IgD-negative memory B cell (primary cell): Measurements from ENCODE around the gene HLA-DQA2. TPM values are rescaled to one million over a fixed set of nuclear protein-coding genes. Genes with fewer than 3 reads are reported as not detected.
"Not testable (repeated sequence)": the region's sequence is repeated elsewhere in the genome, so short reads cannot be mapped to it uniquely, and the experiment has no call there.

Source experiments
- H3K27ac Mint-ChIP-seq, 3 donors: one replicate each; pipeline ENCODE4 v1.8.0; 2020 to 2022; ENCODE audit warnings: mild to moderate bottlenecking in 3 of 3, mixed read lengths in 3 of 3, moderate library complexity in 1 of 3
- H3K27me3 Mint-ChIP-seq: one replicate; pipeline ENCODE4 v1.8.0; 2021; ENCODE audit warnings: mixed read lengths
- H3K36me3 Mint-ChIP-seq: one replicate; pipeline ENCODE4 v1.8.0; 2020; ENCODE audit warnings: mild to moderate bottlenecking, mixed read lengths
- H3K4me1 Mint-ChIP-seq, 3 donors: one replicate each; pipeline ENCODE4 v1.8.0; 2020 to 2022; ENCODE audit warnings: mixed read lengths in 3 of 3, mild to moderate bottlenecking in 1 of 3
- H3K4me3 Mint-ChIP-seq, 4 donors: one replicate each; pipeline ENCODE4 v1.8.0; 2020 to 2022; ENCODE audit warnings: mild to moderate bottlenecking in 4 of 4, mixed read lengths in 4 of 4, moderate library complexity in 3 of 4
- H3K9me3 Mint-ChIP-seq, 3 donors: one replicate each; pipeline ENCODE4 v1.8.0; 2020 to 2021; ENCODE audit warnings: mixed read lengths in 3 of 3, mild to moderate bottlenecking in 1 of 3
- polyA plus RNA-seq: library from polyadenylated mRNA; unstranded; fragments of 300-500 nt; fragmentation: Illumina TruSeq; gene quantifications from one replicate; pipeline ENCODE4 v1.2.3, GENCODE V29; 2021

Gene HLA-DQA2
- polyA plus RNA-seq, 1 donor from 2014 or later, result 167 TPM

GRCh38 chr6:32759669-32760068 is 18.5 kb downstream of the HLA-DQA2 start:
- peaks cover 0 to 1% (median 0%) of the 10 kb centered on the region in 3 donors for H3K4me1 Mint-ChIP-seq
- peaks cover 11% of the 10 kb centered on the region for H3K27me3 Mint-ChIP-seq
- no peak overlapping the region for H3K4me3 Mint-ChIP-seq
- no peak overlapping the region for H3K27ac Mint-ChIP-seq
- H3K9me3 Mint-ChIP-seq, result no peaks in the 10 kb centered on the region
- peaks cover 5% of the 10 kb centered on the region for H3K36me3 Mint-ChIP-seq

- Mint-ChIP-seq H3K4me1 (peaks cover 0 to 1% (median 0%) of the 10 kb centered on the region in 3 donors), H3K27ac (peak overlapping the region in 2 of 3 donors; percentile 59 to 66), H3K4me3 (peak overlapping the region; percentile 68 to 90 (median 78)), H3K36me3 (peaks cover 5% of the 10 kb centered on the region), H3K27me3 (peaks cover 4% of the 10 kb centered on the region), H3K9me3 (no peaks in the 10 kb centered on the region)
These were observed 19.9 kb downstream of the HLA-DQA2 start for GRCh38 chr6:32761072-32761471.

- Mint-ChIP-seq H3K36me3 (peaks cover 5% of the 10 kb centered on the region), H3K9me3 (no peaks in the 10 kb centered on the region), H3K4me1 (peaks cover 0 to 1% (median 0%) of the 10 kb centered on the region in 3 donors), H3K27me3 (peaks cover 4% of the 10 kb centered on the region), H3K27ac (peak overlapping the region in 1 of 3 donors; percentile 55), H3K4me3 (peak overlapping the region in 2 of 4 donors; percentile 25 to 79)
These were observed 20.4 kb downstream of the HLA-DQA2 start for GRCh38 chr6:32761548-32761947.

DNA sequence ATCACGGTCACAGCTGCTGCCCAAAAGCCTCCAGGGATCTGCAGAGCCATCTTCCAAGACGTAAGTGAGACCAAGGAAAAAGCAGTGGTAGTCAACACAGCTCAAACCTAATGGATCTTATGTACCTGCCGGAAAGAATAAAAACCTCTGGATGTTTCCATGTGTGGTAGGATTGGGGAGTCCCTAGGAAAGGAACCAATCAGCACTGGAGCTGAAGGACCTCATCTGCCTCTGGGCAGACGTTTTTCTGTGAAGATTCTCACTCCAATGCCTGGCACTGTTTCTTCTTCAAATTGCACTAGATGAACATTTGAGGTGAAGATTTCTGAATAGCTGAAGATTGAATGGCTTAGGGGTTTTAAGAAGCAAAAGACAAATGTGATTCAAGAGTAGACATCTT is 22.2 kb downstream of the HLA-DQA2 start, which contains the start of gene HLA-DQB2:
TSS of gene HLA-DQB2 (minus strand) at position 112 of the 400 bp plus-strand sequence. CDS start at position 50, 62 bp downstream.
- Mint-ChIP-seq H3K36me3 (peaks cover 2% of the 10 kb centered on the region), H3K27me3 (peaks cover 11% of the 10 kb centered on the region), H3K27ac (no peak within 1 kb of the TSS)

DNA sequence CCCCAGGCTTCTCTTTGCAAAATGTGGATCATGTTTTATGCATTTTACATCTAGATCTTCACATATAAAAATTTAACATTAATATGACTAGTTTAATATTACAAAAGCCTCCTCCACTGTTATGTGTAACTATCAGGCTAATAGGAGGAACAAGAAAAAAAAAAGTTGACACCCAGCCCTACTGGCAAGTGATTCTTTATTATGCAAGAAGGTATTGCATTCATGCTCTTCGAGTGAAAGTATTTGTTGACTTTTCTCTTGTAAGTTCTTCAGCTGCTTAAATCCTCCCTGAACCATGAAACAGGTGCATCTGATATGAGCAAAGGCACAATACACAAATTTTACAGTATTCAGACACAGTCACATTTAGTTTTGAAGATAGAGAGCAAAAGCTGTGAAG is 22.9 kb downstream of the HLA-DQA2 start:
- H3K36me3 Mint-ChIP-seq, result peaks cover 2% of the 10 kb centered on the region
- no peak overlapping the region for H3K4me3 Mint-ChIP-seq
- no peaks in the 10 kb centered on the region for H3K9me3 Mint-ChIP-seq
- no peaks in the 10 kb centered on the region for H3K4me1 Mint-ChIP-seq
- H3K27me3 Mint-ChIP-seq, result peaks cover 13% of the 10 kb centered on the region
- H3K27ac Mint-ChIP-seq, result no peak overlapping the region

More for the DNA sequence above, 22.2 kb downstream of the HLA-DQA2 start, which contains the start of gene HLA-DQB2:
- H3K9me3 Mint-ChIP-seq, result no peaks in the 10 kb centered on the region
- no peaks in the 10 kb centered on the region for H3K4me1 Mint-ChIP-seq
- peak within 1 kb of the TSS in 1 of 4 donors; percentile 44 for H3K4me3 Mint-ChIP-seq

DNA sequence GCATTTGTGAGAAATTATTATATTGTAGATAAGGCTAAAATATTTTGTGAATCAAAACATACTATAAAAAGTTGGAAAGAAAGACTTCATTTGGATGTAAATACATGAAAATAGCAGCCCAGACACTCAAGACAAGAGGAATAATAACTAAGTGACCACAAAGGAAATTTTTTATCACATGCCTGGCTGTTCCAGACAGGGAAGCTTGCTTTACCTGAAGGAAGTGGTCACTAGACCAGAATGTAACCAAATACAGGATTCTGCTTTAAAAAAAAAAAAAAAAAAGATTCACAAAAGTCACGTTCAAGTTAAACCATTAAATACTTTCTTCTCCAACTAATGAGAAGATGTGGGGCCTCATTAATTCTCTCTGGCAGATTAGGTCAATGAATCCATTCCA is 31.5 kb downstream of the HLA-DQA2 start:
- Mint-ChIP-seq H3K27ac (no peak overlapping the region), H3K4me1 (peaks cover 0 to 9% (median 3%) of the 10 kb centered on the region in 3 donors), H3K9me3 (no peaks in the 10 kb centered on the region), H3K27me3 (peaks cover 16% of the 10 kb centered on the region), H3K36me3 (no peaks in the 10 kb centered on the region), H3K4me3 (no peak overlapping the region)

DNA sequence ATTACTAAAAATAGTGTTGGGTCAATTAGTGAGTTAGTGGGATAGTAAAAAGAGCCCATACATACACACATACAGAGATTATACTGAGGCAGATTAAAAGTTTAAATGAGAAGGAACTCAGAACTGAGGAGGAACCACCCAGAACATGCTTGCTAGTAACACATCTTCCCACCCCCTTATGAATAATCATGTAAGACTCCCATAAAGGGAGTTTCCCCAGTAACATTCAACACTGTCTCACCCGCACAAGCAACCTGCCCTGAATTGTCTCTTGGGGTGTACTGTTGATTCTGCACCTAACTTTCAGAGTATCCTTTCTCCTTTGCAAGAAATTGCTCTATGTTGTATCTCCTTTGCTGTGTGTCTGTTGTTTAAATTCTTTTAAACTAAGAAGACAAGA is 33.2 kb downstream of the HLA-DQA2 start:
- peaks cover 8% of the 10 kb centered on the region for H3K27me3 Mint-ChIP-seq
- no peaks in the 10 kb centered on the region for H3K36me3 Mint-ChIP-seq
- no peak overlapping the region for H3K4me3 Mint-ChIP-seq
- H3K27ac Mint-ChIP-seq, result no peak overlapping the region
- no peaks in the 10 kb centered on the region for H3K9me3 Mint-ChIP-seq
- H3K4me1 Mint-ChIP-seq, result peaks cover 0 to 9% (median 3%) of the 10 kb centered on the region in 3 donors

DNA sequence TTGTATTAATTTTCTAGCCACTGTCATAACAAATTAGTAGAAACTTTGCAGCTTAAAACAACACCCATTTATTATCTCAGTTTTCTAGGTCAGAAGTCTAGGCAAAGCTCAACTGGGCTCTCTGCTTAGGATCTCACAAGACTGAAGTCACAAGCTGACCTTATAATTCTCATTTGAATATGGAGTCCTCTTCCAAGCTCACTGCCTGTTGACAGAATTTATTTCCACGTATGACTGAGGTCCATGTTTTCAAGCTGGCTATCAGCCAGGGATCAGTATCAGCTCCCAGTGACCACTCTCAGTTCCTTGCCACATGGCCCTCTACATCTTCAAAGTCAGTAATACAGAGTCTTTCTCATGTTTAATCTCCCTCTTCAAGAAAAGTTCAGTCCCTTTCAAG is 33.9 kb downstream of the HLA-DQA2 start:
- Mint-ChIP-seq H3K27me3 (peaks cover 8% of the 10 kb centered on the region), H3K36me3 (no peaks in the 10 kb centered on the region), H3K4me1 (peaks cover 0 to 9% (median 3%) of the 10 kb centered on the region in 3 donors), H3K4me3 (no peak overlapping the region), H3K9me3 (no peaks in the 10 kb centered on the region), H3K27ac (no peak overlapping the region)

DNA sequence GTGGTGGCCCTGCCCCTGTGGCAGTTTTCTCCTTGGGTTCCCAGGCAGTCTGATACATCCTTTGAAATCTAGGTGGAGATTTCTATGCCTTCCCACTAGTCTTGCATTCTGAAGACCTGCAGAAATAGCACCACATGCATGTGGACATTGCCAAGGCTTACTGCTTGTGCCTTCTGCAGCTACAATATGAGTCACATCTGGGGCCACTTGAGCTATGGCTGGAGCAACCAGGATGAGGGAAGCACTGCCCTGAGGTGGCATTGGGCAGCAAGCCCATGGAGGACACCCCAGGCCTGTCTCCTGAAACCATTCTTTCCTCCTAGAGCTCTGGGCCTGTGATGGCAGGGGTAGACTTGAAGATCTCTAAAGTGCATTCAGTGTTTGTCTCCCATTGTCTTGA is 37.8 kb downstream of the HLA-DQA2 start:
- H3K9me3 Mint-ChIP-seq, result peaks cover 0 to 6% (median 0%) of the 10 kb centered on the region in 3 donors
- H3K36me3 Mint-ChIP-seq, result no peaks in the 10 kb centered on the region
- H3K27me3 Mint-ChIP-seq, result no peaks in the 10 kb centered on the region
- no peak overlapping the region for H3K4me3 Mint-ChIP-seq
- peaks cover 0 to 5% (median 3%) of the 10 kb centered on the region in 3 donors for H3K4me1 Mint-ChIP-seq
- H3K27ac Mint-ChIP-seq, result no peak overlapping the region

DNA sequence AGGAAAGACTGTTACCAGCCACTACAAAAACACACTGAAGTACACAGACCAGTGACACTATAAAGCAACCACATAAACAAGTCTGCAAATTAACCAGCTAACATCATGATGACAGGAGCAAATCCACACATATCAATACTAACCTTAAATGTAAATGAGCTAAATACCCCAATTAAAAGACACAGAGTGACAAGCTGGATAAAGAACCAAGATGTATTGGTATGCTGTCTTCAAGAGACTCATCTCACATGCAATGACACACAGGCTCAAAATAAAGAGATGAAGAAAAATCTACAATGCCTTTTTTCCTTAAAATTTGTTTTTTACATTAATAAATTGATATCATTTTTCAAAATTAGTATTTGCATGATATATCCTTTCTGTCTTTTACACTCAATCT is 41.7 kb downstream of the HLA-DQA2 start:
- not testable (repeated sequence) for H3K27ac Mint-ChIP-seq, H3K36me3 Mint-ChIP-seq, H3K4me3 Mint-ChIP-seq, H3K4me1 Mint-ChIP-seq, H3K9me3 Mint-ChIP-seq, H3K27me3 Mint-ChIP-seq

- no peak overlapping the region for H3K4me3 Mint-ChIP-seq
- H3K36me3 Mint-ChIP-seq, result no peaks in the 10 kb centered on the region
- no peak overlapping the region for H3K27ac Mint-ChIP-seq
- H3K9me3 Mint-ChIP-seq, result peaks cover 0 to 6% (median 0%) of the 10 kb centered on the region in 3 donors
- peaks cover 0 to 4% (median 0%) of the 10 kb centered on the region in 3 donors for H3K4me1 Mint-ChIP-seq
- peaks cover 3% of the 10 kb centered on the region for H3K27me3 Mint-ChIP-seq
These were observed 44.8 kb downstream of the HLA-DQA2 start for GRCh38 chr6:32785781-32786533.

GRCh38 chr6:32790306-32790705 is 49.1 kb downstream of the HLA-DQA2 start:
- Mint-ChIP-seq H3K27me3 (peaks cover 4% of the 10 kb centered on the region), H3K9me3 (no peaks in the 10 kb centered on the region), H3K4me3 (no peak overlapping the region), H3K36me3 (no peaks in the 10 kb centered on the region), H3K4me1 (peaks cover 12 to 20% (median 17%) of the 10 kb centered on the region in 3 donors), H3K27ac (no peak overlapping the region)

- no peaks in the 10 kb centered on the region for H3K36me3 Mint-ChIP-seq
- H3K9me3 Mint-ChIP-seq, result peaks cover 0 to 2% (median 0%) of the 10 kb centered on the region in 3 donors
- no peak overlapping the region for H3K27ac Mint-ChIP-seq
- no peak overlapping the region for H3K4me3 Mint-ChIP-seq
- H3K4me1 Mint-ChIP-seq, result peaks cover 24 to 31% (median 28%) of the 10 kb centered on the region in 3 donors
- peaks cover 4% of the 10 kb centered on the region for H3K27me3 Mint-ChIP-seq
These were observed 51.8 kb downstream of the HLA-DQA2 start for GRCh38 chr6:32792901-32793435.

- H3K27me3 Mint-ChIP-seq, result peaks cover 4% of the 10 kb centered on the region
- peaks cover 25 to 35% (median 32%) of the 10 kb centered on the region in 3 donors for H3K4me1 Mint-ChIP-seq
- H3K36me3 Mint-ChIP-seq, result no peaks in the 10 kb centered on the region
- no peak overlapping the region for H3K27ac Mint-ChIP-seq
- peaks cover 0 to 14% (median 9%) of the 10 kb centered on the region in 3 donors for H3K9me3 Mint-ChIP-seq
- H3K4me3 Mint-ChIP-seq, result peak overlapping the region in 1 of 4 donors; percentile 4
These were observed 53.3 kb downstream of the HLA-DQA2 start for GRCh38 chr6:32794510-32794909.
